Limb (tissue), 2 donors: ENCODE results near the gene SYCN.

Experiments used
- DNase-seq, 2 donors: peaks; one replicate each; pipeline ENCODE4 v3.0.0-alpha.2; 2016; ENCODE audit errors: extremely low spot score in 2 of 2

SYCN gene

GRCh38 chr19:39155741-39156140, 48.3 kb downstream of the SYCN start:
- DNase-seq = no peak

GRCh38 chr19:39155114-39155700, 48.9 kb downstream of the SYCN start:
- DNase-seq = no peak

- no peak for DNase-seq
Observed at GRCh38 chr19:39154629-39155100, 49.4 kb downstream of the SYCN start.

- no peak for DNase-seq
Observed at GRCh38 chr19:39154100-39154628, 49.9 kb downstream of the SYCN start.
